Pancreas (tissue), 10 donors: ENCODE measurements around the gene SYNDIG1L. TPM values are rescaled to one million over a fixed set of nuclear protein-coding genes. Genes with fewer than 3 reads are reported as not detected.

Experiments used
- ATAC-seq, 4 donors: fragments of 200-7000 bp; cut with Tn5 transposase; one replicate each; pipeline versions ENCODE4 v1.8.0 to v1.9.1; 2020; ENCODE audit warnings: mild to moderate bottlenecking in 4 of 4, moderate library complexity in 4 of 4
- DNase-seq, 6 donors: peaks; one replicate each; pipeline ENCODE4 v3.0.0-alpha.2; 2020
- FAIRE-seq: peaks from 2 replicates; lab custom pipeline; 2012; peaks lifted over from hg19 to GRCh38; lab: Jason Lieb, UNC
- H3K27ac ChIP-seq, 4 donors: fragments of 200-600 bp; sonication (generic); 1 replicate in 3 of 4; 2 replicates in 1 of 4; pipeline versions ENCODE4 v1.5.0 to v1.8.0; 2020
- H3K27me3 ChIP-seq, 4 donors: fragments of 200-600 bp; one replicate each; pipeline ENCODE4 v1.8.0; 2021
- H3K36me3 ChIP-seq, 3 donors: fragments of 200-600 bp; sonication (generic) in 1 of 3; one replicate each; pipeline versions ENCODE4 v1.5.0 to v1.8.0; 2020 to 2021
- H3K4me1 ChIP-seq, 3 donors: fragments of 200-600 bp; one replicate each; pipeline ENCODE4 v1.8.0; 2021
- H3K4me3 ChIP-seq, 4 donors: fragments of 200-600 bp; sonication (generic) in 2 of 4; one replicate each; pipeline versions ENCODE4 v1.5.0 to v1.8.0; 2020 to 2021
- H3K9me3 ChIP-seq, 4 donors: fragments of 200-600 bp; one replicate each; pipeline ENCODE4 v1.8.0; 2021
- WGBS, 2 donors: extraction: QIAGEN DNeasy Blood & Tissue Kit; methylation state at CpG; one replicate each; pipeline ENCODE4 v1.1.7; 2013; 5-methylcytosine and 5-hydroxymethylcytosine counted together
- intact Hi-C, 3 donors: fragments of 100-400 bp; cut with DNase I; formaldehyde crosslinking; loops; one replicate each; pipeline versions ENCODE4 v1.11.1 to v1.14.2; 2022
- polyA plus RNA-seq, 2 donors: library from polyadenylated mRNA; stranded (reverse); fragments of 200-250 nt; gene quantifications; one replicate each; pipeline ENCODE4 v1.2.3, GENCODE V29; 2013
- total RNA-seq, 6 donors: library from RNA; stranded (reverse); fragmentation: NEBNext Ultra II Directional in 4 of 6; extraction: Animal tissue kit (Norgen Biotek cat#: 25700) in 4 of 6; gene quantifications; one replicate each; pipeline versions ENCODE4 v1.2.1 to v1.2.4, GENCODE V29; 2021 to 2023
- TF ChIP-seq, protein P1 (sequence below), 4 donors: fragments of 200-600 bp; sonication (generic) in 3 of 4; IDR thresholded peaks; one replicate each; pipeline versions ENCODE4 v1.5.0 to v1.8.0; 2021; ENCODE audit warnings: antibody characterized with exemption in 4 of 4
- donor health status: healthy with polysubstance abuse.
- donor health status: DM: no; HTN: no; CAD: no; lungs with moderate emphysema.
- donor health status: DM: no; HTN: no; CAD: no.
- donor health status: control.
- donor health status: control.
- donor health status: Bipolar disorder and iron deficiency.
- donor health status: DM: yes; HTN: yes; CAD: no.
- donor health status: DM: no; HTN: no; CAD: no.
- donor health status: DM: no; HTN: no; CAD: no.
- donor health status: DM: yes; HTN: yes; CAD: no.

The SYNDIG1L gene
- total and polyA plus RNA-seq, 8 donors = 0.23 to 2.5 (median 0.27) TPM; not detected in 4

DNA sequence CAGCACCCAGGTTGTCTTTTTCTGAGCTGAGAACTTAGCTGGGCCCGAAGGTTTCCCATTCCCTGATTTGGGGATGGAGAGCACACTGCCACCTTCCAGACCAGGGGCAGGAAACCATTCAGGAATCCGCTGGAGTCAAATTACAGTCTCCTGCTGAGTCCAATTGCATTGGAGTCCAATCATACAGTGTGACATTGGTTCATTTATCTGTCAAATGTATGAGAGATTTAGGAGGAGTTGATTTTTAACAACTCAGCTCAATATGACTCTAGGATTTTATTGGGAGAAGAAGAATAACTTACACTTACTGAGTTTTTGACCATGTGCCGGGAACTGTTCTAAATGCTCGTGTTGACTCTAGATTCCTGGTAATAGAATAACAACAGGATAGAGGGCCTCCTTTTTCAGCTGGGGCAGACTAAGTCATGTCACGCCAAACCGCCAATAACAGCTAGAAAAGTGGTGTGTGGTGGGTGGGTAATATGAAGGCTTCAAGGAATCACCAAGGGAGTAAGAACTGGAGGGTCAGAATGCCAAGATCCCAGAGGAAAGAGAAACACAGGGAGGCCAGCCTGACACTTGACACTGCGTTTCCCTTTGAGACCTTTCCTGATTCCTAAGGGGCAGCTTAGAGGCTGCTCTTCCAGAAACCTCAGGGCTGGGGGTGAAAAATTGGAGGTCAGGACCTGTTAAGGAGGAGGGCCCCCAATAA is 11.5 kb downstream of the SYNDIG1L start:
- ATAC-seq (peak in 1 of 4 donors; percentile 56), DNase-seq (no peak), FAIRE-seq (no peak)
- intact Hi-C loops = no loop called here
- H3K9me3 ChIP-seq = no peaks in the 10 kb centered on the region
- 66 to 69% methylated on average over 7 of the region's 7 CpGs for WGBS, 2 donors
- H3K27me3 ChIP-seq = peaks cover 0 to 5% (median 0%) of the 10 kb centered on the region in 4 donors
- H3K4me1 ChIP-seq = no peaks in the 10 kb centered on the region
- TF ChIP-seq, protein P1, sequence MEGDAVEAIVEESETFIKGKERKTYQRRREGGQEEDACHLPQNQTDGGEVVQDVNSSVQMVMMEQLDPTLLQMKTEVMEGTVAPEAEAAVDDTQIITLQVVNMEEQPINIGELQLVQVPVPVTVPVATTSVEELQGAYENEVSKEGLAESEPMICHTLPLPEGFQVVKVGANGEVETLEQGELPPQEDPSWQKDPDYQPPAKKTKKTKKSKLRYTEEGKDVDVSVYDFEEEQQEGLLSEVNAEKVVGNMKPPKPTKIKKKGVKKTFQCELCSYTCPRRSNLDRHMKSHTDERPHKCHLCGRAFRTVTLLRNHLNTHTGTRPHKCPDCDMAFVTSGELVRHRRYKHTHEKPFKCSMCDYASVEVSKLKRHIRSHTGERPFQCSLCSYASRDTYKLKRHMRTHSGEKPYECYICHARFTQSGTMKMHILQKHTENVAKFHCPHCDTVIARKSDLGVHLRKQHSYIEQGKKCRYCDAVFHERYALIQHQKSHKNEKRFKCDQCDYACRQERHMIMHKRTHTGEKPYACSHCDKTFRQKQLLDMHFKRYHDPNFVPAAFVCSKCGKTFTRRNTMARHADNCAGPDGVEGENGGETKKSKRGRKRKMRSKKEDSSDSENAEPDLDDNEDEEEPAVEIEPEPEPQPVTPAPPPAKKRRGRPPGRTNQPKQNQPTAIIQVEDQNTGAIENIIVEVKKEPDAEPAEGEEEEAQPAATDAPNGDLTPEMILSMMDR (IDR thresholded peaks at IDR 0.05) = no peak
- H3K4me3 ChIP-seq = no peak overlapping the region
- H3K36me3 ChIP-seq = no peaks in the 10 kb centered on the region
- no peak overlapping the region for H3K27ac ChIP-seq

DNA sequence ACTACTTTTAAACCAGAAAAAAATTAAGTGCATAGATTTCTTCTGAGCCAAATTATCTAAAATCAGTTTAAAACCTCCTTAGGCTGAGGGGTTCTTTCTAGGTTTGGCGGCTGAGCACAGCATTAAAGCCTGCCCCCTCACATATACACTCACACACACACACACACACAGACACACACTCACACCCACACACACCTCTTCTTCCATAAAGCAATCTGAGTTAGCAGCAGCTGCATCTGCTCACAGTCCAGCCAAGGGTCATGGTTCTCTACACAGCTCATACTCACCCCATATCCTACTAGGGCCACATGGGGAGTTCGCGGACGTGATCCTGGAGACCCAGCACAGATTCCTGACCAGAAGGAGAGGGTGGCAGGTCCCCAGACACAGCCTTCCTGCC is 12.4 kb downstream of the SYNDIG1L start:
- no peaks in the 10 kb centered on the region for H3K4me1 ChIP-seq
- no peak overlapping the region for H3K27ac ChIP-seq
- H3K9me3 ChIP-seq = no peaks in the 10 kb centered on the region
- no peak overlapping the region for H3K4me3 ChIP-seq
- no peak for ATAC-seq
- no peaks in the 10 kb centered on the region for H3K27me3 ChIP-seq
- TF ChIP-seq, protein P1 (IDR thresholded peaks at IDR 0.05) = no peak
- WGBS, 2 donors = 81 to 92% methylated on average over 4 of the region's 4 CpGs
- DNase-seq = no peak
- intact Hi-C loops = no loop called here
- no peak for FAIRE-seq
- no peaks in the 10 kb centered on the region for H3K36me3 ChIP-seq

DNA sequence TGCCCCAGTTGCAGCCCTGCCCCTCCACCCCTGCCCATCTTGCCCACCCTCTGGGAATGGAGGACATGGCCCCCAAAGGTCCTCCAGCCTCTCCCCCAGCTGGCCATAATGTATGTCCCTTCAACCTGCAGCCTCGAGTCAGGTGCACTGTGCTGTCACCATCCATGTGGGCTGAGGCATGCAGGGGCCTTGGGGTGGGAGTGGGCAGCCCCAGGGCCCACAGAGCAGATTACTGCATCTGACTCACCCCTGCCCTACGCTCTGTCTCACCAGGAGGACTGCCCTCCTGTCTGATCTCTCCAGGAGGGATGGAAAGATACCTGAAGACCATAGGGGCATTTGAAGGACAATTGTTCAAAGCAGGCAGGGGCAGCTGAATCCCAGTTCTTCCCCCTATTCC is 13.3 kb downstream of the SYNDIG1L start:
- Histone ChIP-seq H3K4me3 (no peak overlapping the region), H3K9me3 (no peaks in the 10 kb centered on the region), H3K36me3 (no peaks in the 10 kb centered on the region), H3K27me3 (no peaks in the 10 kb centered on the region), H3K27ac (no peak overlapping the region), H3K4me1 (no peaks in the 10 kb centered on the region)
- DNase-seq (no peak), FAIRE-seq (no peak), ATAC-seq (no peak)
- 76 to 81% methylated on average over 2 of the region's 2 CpGs for WGBS, 2 donors
- intact Hi-C loops = no loop called here
- TF ChIP-seq, protein P1 (IDR thresholded peaks at IDR 0.05) = no peak

DNA sequence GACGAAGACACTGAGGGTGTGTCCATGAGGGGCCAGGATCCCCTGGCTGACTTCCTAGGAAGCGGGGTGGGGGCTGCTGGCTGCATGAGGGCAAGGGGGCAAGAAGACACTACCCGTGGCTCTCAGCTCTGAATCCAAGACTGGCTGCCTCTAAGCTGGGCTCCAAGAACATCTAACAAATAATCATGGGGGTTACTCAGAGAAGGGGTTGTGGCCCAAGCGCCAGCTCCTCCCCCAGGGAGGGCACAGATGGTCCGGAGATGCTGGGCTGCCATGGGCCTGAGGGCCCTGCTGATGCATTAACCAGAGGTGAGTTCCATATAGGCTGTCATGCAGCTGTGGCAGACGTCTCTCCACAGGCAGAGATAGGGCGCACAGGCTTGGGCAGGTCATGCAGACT is 14.3 kb downstream of the SYNDIG1L start:
- no peaks in the 10 kb centered on the region for H3K9me3 ChIP-seq
- TF ChIP-seq, protein P1 (IDR thresholded peaks at IDR 0.05) = no peak
- H3K4me1 ChIP-seq = no peaks in the 10 kb centered on the region
- 78 to 86% methylated on average over 7 of the region's 7 CpGs for WGBS, 2 donors
- DNase-seq (no peak), FAIRE-seq (no peak), ATAC-seq (no peak)
- no peaks in the 10 kb centered on the region for H3K36me3 ChIP-seq
- intact Hi-C loops = no loop called here
- no peaks in the 10 kb centered on the region for H3K27me3 ChIP-seq
- no peak overlapping the region for H3K27ac ChIP-seq
- H3K4me3 ChIP-seq = no peak overlapping the region

DNA sequence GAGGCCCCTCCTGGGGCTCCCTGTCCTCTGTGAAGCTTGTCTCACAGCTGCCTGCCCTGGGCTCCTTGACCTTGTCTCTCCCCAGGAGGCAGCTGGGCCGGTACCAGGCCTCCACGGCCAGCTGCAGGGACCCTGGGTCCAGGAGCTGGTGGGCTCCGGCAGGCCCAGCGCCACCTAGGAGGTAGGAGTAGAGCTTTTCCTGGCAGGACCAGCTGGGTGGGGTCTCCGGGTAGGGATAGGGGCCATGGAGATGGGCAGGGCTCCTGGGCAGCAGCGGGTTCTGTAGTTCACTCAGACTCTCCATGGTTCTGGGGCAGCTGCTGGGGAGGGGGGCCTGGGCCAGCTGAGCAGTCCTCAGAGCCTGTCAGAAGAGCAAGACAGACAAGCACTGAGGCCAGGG is 16.6 kb downstream of the SYNDIG1L start:
- intact Hi-C loops = no loop called here
- TF ChIP-seq, protein P1 (IDR thresholded peaks at IDR 0.05) = no peak
- no peak overlapping the region for H3K27ac ChIP-seq
- H3K4me3 ChIP-seq = no peak overlapping the region
- FAIRE-seq (no peak), ATAC-seq (no peak), DNase-seq (no peak)
- no peaks in the 10 kb centered on the region for H3K36me3 ChIP-seq
- H3K4me1 ChIP-seq = no peaks in the 10 kb centered on the region
- H3K27me3 ChIP-seq = no peaks in the 10 kb centered on the region
- H3K9me3 ChIP-seq = no peaks in the 10 kb centered on the region
- WGBS, 2 donors = 76 to 79% methylated on average over 6 of the region's 6 CpGs
